Mesenchymal stem cell (in vitro differentiated cells and primary cell): Measurements from ENCODE around the gene GPR108.

ENCODE experiments used
- DNase-seq: peaks from one replicate; pipeline ENCODE4 v3.0.0-alpha.2; 2013
- H2AFZ ChIP-seq: one replicate; pipeline ENCODE4 v1.6.1; 2013; ENCODE audit warnings: low read depth, mild to moderate bottlenecking, control low read depth, inconsistent platforms, low read length, moderate library complexity
- H2AK5ac ChIP-seq: 2 replicates; pipeline ENCODE4 v1.6.1; 2013; ENCODE audit warnings: low read length, moderate library complexity, mild to moderate bottlenecking, inconsistent platforms; ENCODE audit not compliant: severe bottlenecking
- H2BK120ac ChIP-seq: one replicate; pipeline ENCODE4 v1.6.1; 2013; ENCODE audit warnings: low read depth, mild to moderate bottlenecking, inconsistent platforms, low read length, moderate library complexity
- H2BK12ac ChIP-seq, 2 experiments: one replicate each; pipeline ENCODE4 v1.6.1; 2013; ENCODE audit warnings: inconsistent platforms in 2 of 2, low read length in 2 of 2, mild to moderate bottlenecking in 2 of 2, moderate library complexity in 2 of 2, control low read depth in 1 of 2
- H2BK15ac ChIP-seq: one replicate; pipeline ENCODE4 v1.6.1; 2013; ENCODE audit warnings: mild to moderate bottlenecking, low read depth, inconsistent platforms; ENCODE audit not compliant: poor library complexity, severe bottlenecking
- H2BK5ac ChIP-seq: 2 replicates; pipeline ENCODE4 v1.6.1; 2013; ENCODE audit warnings: low read depth, mild to moderate bottlenecking, low read length, control low read depth, inconsistent platforms; ENCODE audit not compliant: poor library complexity, severe bottlenecking
- H3K14ac ChIP-seq, 2 experiments: one replicate each; pipeline ENCODE4 v1.6.1; 2013; ENCODE audit warnings: inconsistent platforms in 2 of 2, low read length in 2 of 2, control low read depth in 1 of 2, mild to moderate bottlenecking in 1 of 2, moderate library complexity in 1 of 2
- H3K18ac ChIP-seq, 2 experiments: one replicate each; pipeline ENCODE4 v1.6.1; 2013; ENCODE audit warnings: inconsistent platforms in 2 of 2, low read length in 2 of 2, control low read depth in 1 of 2, low read depth in 1 of 2, mild to moderate bottlenecking in 1 of 2
- H3K23ac ChIP-seq, 2 experiments: one replicate each; pipeline ENCODE4 v1.6.1; 2013; ENCODE audit warnings: inconsistent platforms in 2 of 2, low read length in 2 of 2, mild to moderate bottlenecking in 2 of 2, moderate library complexity in 2 of 2, control low read depth in 1 of 2
- H3K27ac ChIP-seq: 2 replicates; pipeline ENCODE4 v1.5.1; 2013; ENCODE audit warnings: mild to moderate bottlenecking, moderate library complexity, low read length, control low read depth, inconsistent platforms; ENCODE audit not compliant: poor library complexity, severe bottlenecking
- H3K27me3 ChIP-seq, 2 experiments: 2 replicates each; pipeline versions ENCODE4 v1.6.1 to v1.7.0; 2013; ENCODE audit warnings: low read length in 2 of 2, mild to moderate bottlenecking in 2 of 2, moderate library complexity in 2 of 2, control low read depth in 1 of 2, inconsistent platforms in 1 of 2; ENCODE audit not compliant: control insufficient read depth in 1 of 2, insufficient read depth in 1 of 2
- H3K36me3 ChIP-seq, 2 experiments: 2 replicates each; pipeline versions ENCODE4 v1.6.1 to v1.7.0; 2013; ENCODE audit warnings: low read length in 2 of 2, control low read depth in 1 of 2, inconsistent platforms in 1 of 2, low read depth in 1 of 2, mild to moderate bottlenecking in 1 of 2; ENCODE audit not compliant: insufficient read depth in 2 of 2, control insufficient read depth in 1 of 2
- H3K4ac ChIP-seq, 2 experiments: one replicate each; pipeline ENCODE4 v1.6.1; 2013; ENCODE audit warnings: inconsistent platforms in 2 of 2, low read length in 2 of 2, mild to moderate bottlenecking in 2 of 2, moderate library complexity in 2 of 2, control low read depth in 1 of 2, low read depth in 1 of 2
- H3K4me1 ChIP-seq: 2 replicates; pipeline ENCODE4 v1.6.1; 2013; ENCODE audit warnings: low read depth, low read length, control low read depth; ENCODE audit not compliant: control insufficient read depth, insufficient read depth
- H3K4me2 ChIP-seq: 2 replicates; pipeline ENCODE4 v1.6.1; 2013; ENCODE audit warnings: low read length, mild to moderate bottlenecking, inconsistent platforms; ENCODE audit not compliant: poor library complexity, severe bottlenecking
- H3K4me3 ChIP-seq, 2 experiments: 2 replicates each; pipeline versions ENCODE4 v1.5.1 to v1.7.0; 2013; ENCODE audit warnings: low read length in 2 of 2, mild to moderate bottlenecking in 2 of 2, control low read depth in 1 of 2, low read depth in 1 of 2; ENCODE audit not compliant: insufficient read depth in 1 of 2
- H3K79me1 ChIP-seq: replicated peaks from 2 replicates; pipeline ENCODE4 v1.6.1; 2013; ENCODE audit warnings: mild to moderate bottlenecking, control low read depth, low read length, inconsistent platforms; ENCODE audit not compliant: poor library complexity, severe bottlenecking
- H3K9ac ChIP-seq: 2 replicates; pipeline ENCODE4 v1.7.0; 2013; ENCODE audit warnings: mild to moderate bottlenecking, low read length, moderate library complexity
- H3K9me3 ChIP-seq: 2 replicates; pipeline ENCODE4 v1.7.0; 2013; ENCODE audit warnings: mild to moderate bottlenecking, low read length; ENCODE audit not compliant: control insufficient read depth
- H4K8ac ChIP-seq: one replicate; pipeline ENCODE4 v1.6.1; 2013; ENCODE audit warnings: inconsistent platforms, mild to moderate bottlenecking, low read length, moderate library complexity
- H4K91ac ChIP-seq: one replicate; pipeline ENCODE4 v1.6.1; 2013; ENCODE audit warnings: mild to moderate bottlenecking, low read length, inconsistent platforms
- WGBS: methylation state at CpG from one replicate; pipeline ENCODE4 v1.1.7; 2013; ENCODE audit warnings: mixed read lengths; 5-methylcytosine and 5-hydroxymethylcytosine counted together

GPR108 gene

DNA sequence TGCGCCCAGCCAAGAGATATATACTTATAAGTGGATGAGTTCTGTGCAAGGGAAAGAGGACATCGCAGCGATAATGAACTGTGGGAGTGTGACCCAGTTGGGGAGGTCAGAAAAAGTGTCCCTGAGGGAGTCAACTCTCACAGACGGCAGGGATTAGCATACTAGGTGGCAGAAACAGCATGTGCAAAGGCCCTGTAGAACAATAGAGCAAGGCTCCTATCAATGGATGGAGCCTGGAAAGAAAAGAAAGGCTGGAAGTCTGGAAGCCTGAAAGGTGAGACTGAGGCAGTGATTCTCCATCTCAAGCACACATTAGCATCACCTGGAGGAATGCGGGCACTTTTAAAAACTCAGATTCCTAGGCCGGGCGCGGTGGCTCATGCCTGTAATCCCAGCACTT lies 46.0 kb downstream of the GPR108 start:
- H2BK15ac ChIP-seq, result no peak overlapping the region
- H3K79me1 ChIP-seq, result no peaks in the 10 kb centered on the region

DNA sequence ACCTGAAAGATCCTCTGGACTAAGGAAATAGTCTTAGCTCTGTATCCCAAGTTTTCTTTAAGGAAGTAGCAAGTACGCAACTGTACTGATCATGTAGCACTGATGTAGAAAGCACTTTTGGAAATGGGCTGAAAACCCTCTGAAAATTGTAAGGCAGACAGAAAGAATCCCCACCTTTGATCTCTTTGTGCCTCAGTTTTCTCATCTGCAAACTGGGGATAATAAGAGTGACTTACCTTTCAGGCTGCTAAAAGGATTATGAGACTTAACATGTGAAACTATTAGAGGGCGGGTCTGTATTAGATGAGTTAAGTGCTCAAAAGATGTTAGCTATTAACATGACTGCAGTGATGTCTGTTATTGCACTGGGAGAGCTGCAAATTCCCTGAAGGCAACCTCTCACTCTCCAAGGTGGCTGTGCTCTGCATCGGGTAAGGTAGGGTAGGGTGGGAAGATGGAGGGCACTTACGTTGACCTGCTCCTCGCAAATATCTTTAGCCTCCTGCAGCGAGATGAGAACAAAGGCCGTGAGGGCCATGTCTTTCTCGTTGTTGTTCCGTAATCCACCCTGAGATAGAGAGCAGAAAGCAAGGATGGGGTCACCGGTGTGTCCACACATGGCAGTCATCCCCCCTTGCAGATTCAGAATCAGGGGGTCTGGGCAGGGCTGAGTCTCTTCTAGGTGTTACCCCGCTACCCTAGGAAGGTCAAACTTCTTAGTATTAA lies 47.1 kb downstream of the GPR108 start:
- H3K27me3 ChIP-seq, result peaks cover 0 to 9% of the 10 kb centered on the region in 2 experiments
- H3K36me3 ChIP-seq, result peaks cover 0 to 69% of the 10 kb centered on the region in 2 experiments
- no peak overlapping the region for H3K18ac ChIP-seq
- H3K9me3 ChIP-seq, result no peaks in the 10 kb centered on the region
- no peak overlapping the region for H3K4ac ChIP-seq
- H3K79me1 ChIP-seq, result no peaks in the 10 kb centered on the region
- no peak overlapping the region for H2BK5ac ChIP-seq
- 79% methylated on average over 10 of the region's 11 CpGs for WGBS
- no peak overlapping the region for H2AFZ ChIP-seq
- H3K9ac ChIP-seq, result no peak overlapping the region
- H3K4me3 ChIP-seq, result no peak overlapping the region
- H4K8ac ChIP-seq, result no peak overlapping the region
- H4K91ac ChIP-seq, result no peak overlapping the region
- H2BK120ac ChIP-seq, result no peak overlapping the region
- no peak overlapping the region for H2AK5ac ChIP-seq
- no peak overlapping the region for H2BK12ac ChIP-seq
- no peak overlapping the region for H3K23ac ChIP-seq
- H3K27ac ChIP-seq, result no peak overlapping the region
- no peak overlapping the region for H2BK15ac ChIP-seq
- H3K14ac ChIP-seq, result no peak overlapping the region
- no peaks in the 10 kb centered on the region for H3K4me1 ChIP-seq
- no peak overlapping the region for H3K4me2 ChIP-seq
- DNase-seq, result no peak

More for the DNA sequence above, 46.0 kb downstream of the GPR108 start:
- Histone ChIP-seq H3K14ac (no peak overlapping the region), H4K91ac (no peak overlapping the region), H3K4me2 (no peak overlapping the region), H3K4me1 (no peaks in the 10 kb centered on the region), H2BK12ac (no peak overlapping the region), H3K4ac (no peak overlapping the region), H3K18ac (no peak overlapping the region), H3K9me3 (no peaks in the 10 kb centered on the region), H4K8ac (no peak overlapping the region), H2BK120ac (no peak overlapping the region), H3K27me3 (no peaks in the 10 kb centered on the region), H3K27ac (no peak overlapping the region), H3K9ac (no peak overlapping the region), H2BK5ac (no peak overlapping the region), H2AK5ac (no peak overlapping the region), H3K23ac (no peak overlapping the region), H2AFZ (no peak overlapping the region), H3K4me3 (no peak overlapping the region), H3K36me3 (peaks cover 0 to 62% of the 10 kb centered on the region in 2 experiments)
- WGBS, result 90% methylated on average over 8 of the region's 8 CpGs
- no peak for DNase-seq

DNA sequence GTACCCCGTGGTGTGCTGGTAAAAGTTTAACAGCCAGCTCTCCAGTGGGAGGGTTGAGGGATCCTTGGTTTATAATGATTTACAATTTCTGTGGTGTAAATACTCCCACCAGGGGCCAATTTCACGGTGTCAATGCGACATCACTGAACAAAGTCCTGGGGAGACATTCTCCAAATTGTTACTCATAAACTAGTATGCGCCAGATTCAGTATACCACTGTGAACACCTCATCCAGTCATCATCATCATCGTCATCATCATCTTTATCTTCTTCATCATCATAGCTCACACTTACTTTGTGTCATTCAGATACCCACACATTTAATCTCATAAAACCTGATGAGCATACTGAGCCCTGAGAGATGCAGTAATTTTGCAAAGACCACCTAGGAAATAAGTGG lies 50.3 kb downstream of the GPR108 start:
- H2BK12ac ChIP-seq, result no peak overlapping the region
- H3K14ac ChIP-seq, result no peak overlapping the region
- no peaks in the 10 kb centered on the region for H3K4me1 ChIP-seq
- peaks cover 8% of the 10 kb centered on the region for H3K9me3 ChIP-seq
- 81% methylated on average over 5 of the region's 5 CpGs for WGBS
- H3K27me3 ChIP-seq, result peaks cover 0 to 28% of the 10 kb centered on the region in 2 experiments
- H3K4me3 ChIP-seq, result no peak overlapping the region
- no peak overlapping the region for H2BK5ac ChIP-seq
- H2AFZ ChIP-seq, result no peak overlapping the region
- peaks cover 0 to 76% of the 10 kb centered on the region in 2 experiments for H3K36me3 ChIP-seq
- DNase-seq, result no peak
- H2BK120ac ChIP-seq, result no peak overlapping the region
- no peak overlapping the region for H3K9ac ChIP-seq
- no peak overlapping the region for H3K4me2 ChIP-seq
- no peak overlapping the region for H3K23ac ChIP-seq
- no peak overlapping the region for H3K4ac ChIP-seq
- H3K79me1 ChIP-seq, result no peaks in the 10 kb centered on the region
- H4K8ac ChIP-seq, result no peak overlapping the region
- no peak overlapping the region for H3K27ac ChIP-seq
- H2BK15ac ChIP-seq, result no peak overlapping the region
- no peak overlapping the region for H2AK5ac ChIP-seq
- H4K91ac ChIP-seq, result no peak overlapping the region
- no peak overlapping the region for H3K18ac ChIP-seq

DNA sequence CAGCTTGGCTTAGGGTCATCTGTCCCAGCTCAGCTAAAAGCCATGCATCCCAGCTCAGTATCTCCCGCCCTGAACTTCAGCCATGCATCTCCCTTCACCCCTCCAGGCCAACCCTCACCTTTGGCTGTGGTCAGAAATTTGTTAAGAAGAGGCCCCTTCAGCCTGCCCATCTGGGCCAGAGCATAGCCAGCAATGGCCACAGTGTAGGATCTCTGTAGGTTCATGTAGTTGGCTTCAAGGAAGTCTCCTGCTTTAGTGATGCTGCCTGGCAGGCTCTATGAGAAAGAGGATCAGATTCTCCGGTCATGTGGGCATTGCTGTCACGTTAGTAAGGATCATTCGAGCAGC lies 50.8 kb downstream of the GPR108 start:
- H3K4me1 ChIP-seq, result no peaks in the 10 kb centered on the region
- no peak overlapping the region for H2BK12ac ChIP-seq
- H2BK5ac ChIP-seq, result no peak overlapping the region
- peaks cover 8% of the 10 kb centered on the region for H3K9me3 ChIP-seq
- H3K79me1 ChIP-seq, result no peaks in the 10 kb centered on the region
- no peak overlapping the region for H3K18ac ChIP-seq
- H3K4ac ChIP-seq, result no peak overlapping the region
- H2AFZ ChIP-seq, result no peak overlapping the region
- peaks cover 0 to 33% of the 10 kb centered on the region in 2 experiments for H3K27me3 ChIP-seq
- H4K8ac ChIP-seq, result no peak overlapping the region
- WGBS, result 71% methylated on average over 4 of the region's 4 CpGs
- no peak overlapping the region for H2AK5ac ChIP-seq
- H3K23ac ChIP-seq, result no peak overlapping the region
- H3K27ac ChIP-seq, result no peak overlapping the region
- H3K9ac ChIP-seq, result no peak overlapping the region
- no peak overlapping the region for H2BK120ac ChIP-seq
- no peak overlapping the region for H3K4me3 ChIP-seq
- no peak overlapping the region for H2BK15ac ChIP-seq
- H3K14ac ChIP-seq, result no peak overlapping the region
- no peak for DNase-seq
- no peak overlapping the region for H3K4me2 ChIP-seq
- peaks cover 0 to 80% of the 10 kb centered on the region in 2 experiments for H3K36me3 ChIP-seq
- no peak overlapping the region for H4K91ac ChIP-seq
